ENCODE data around the gene INPP5A.

GRCh38 chr10:132702601-132703418 is 165.2 kb downstream of the INPP5A start:
- TF ChIP-seq, protein P1, sequence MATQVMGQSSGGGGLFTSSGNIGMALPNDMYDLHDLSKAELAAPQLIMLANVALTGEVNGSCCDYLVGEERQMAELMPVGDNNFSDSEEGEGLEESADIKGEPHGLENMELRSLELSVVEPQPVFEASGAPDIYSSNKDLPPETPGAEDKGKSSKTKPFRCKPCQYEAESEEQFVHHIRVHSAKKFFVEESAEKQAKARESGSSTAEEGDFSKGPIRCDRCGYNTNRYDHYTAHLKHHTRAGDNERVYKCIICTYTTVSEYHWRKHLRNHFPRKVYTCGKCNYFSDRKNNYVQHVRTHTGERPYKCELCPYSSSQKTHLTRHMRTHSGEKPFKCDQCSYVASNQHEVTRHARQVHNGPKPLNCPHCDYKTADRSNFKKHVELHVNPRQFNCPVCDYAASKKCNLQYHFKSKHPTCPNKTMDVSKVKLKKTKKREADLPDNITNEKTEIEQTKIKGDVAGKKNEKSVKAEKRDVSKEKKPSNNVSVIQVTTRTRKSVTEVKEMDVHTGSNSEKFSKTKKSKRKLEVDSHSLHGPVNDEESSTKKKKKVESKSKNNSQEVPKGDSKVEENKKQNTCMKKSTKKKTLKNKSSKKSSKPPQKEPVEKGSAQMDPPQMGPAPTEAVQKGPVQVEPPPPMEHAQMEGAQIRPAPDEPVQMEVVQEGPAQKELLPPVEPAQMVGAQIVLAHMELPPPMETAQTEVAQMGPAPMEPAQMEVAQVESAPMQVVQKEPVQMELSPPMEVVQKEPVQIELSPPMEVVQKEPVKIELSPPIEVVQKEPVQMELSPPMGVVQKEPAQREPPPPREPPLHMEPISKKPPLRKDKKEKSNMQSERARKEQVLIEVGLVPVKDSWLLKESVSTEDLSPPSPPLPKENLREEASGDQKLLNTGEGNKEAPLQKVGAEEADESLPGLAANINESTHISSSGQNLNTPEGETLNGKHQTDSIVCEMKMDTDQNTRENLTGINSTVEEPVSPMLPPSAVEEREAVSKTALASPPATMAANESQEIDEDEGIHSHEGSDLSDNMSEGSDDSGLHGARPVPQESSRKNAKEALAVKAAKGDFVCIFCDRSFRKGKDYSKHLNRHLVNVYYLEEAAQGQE (IDR thresholded peaks at IDR 0.05; ENCODE audit: insufficient replicate concordance, low read depth), result no peak
- TF ChIP-seq CTCF (IDR thresholded peaks at IDR 0.05; ENCODE audit: insufficient read depth, low read length) (no peak), GABPA (IDR thresholded peaks at IDR 0.05; ENCODE audit: low read depth) (no peak), POLR2AphosphoS5 (IDR thresholded peaks at IDR 0.05; ENCODE audit: low read depth) (no peak), SPI1 (IDR thresholded peaks at IDR 0.05; ENCODE audit: borderline replicate concordance, low read depth) (no peak)
